ENCODE results near the gene REG1B. TPM values are rescaled to one million over a fixed set of nuclear protein-coding genes. Genes with fewer than 3 reads are reported as not detected.
"Not testable (repeated sequence)": the region's sequence is repeated elsewhere in the genome, so short reads cannot be mapped to it uniquely, and the experiment has no call there.

The REG1B gene
- total RNA-seq, 1 donor from 2014 or later = not detected

GRCh38 chr2:79065201-79065600 is 22.6 kb downstream of the REG1B start:
- H3K27me3 Mint-ChIP-seq (ENCODE audit: low read depth) = no peaks in the 10 kb centered on the region
- no peak for DNase-seq (ENCODE audit: low spot score)
- H3K36me3 Mint-ChIP-seq (ENCODE audit: low read depth) = no peaks in the 10 kb centered on the region
- no peaks in the 10 kb centered on the region for H3K4me1 Mint-ChIP-seq (ENCODE audit: low read depth)
- H3K27ac Mint-ChIP-seq = no peak overlapping the region
- intact Hi-C loops (cut with micrococcal nuclease) = no loop called here
- no peak overlapping the region for H3K4me3 Mint-ChIP-seq (ENCODE audit: low read depth)
- H3K9me3 Mint-ChIP-seq = peaks cover 16% of the 10 kb centered on the region

DNA sequence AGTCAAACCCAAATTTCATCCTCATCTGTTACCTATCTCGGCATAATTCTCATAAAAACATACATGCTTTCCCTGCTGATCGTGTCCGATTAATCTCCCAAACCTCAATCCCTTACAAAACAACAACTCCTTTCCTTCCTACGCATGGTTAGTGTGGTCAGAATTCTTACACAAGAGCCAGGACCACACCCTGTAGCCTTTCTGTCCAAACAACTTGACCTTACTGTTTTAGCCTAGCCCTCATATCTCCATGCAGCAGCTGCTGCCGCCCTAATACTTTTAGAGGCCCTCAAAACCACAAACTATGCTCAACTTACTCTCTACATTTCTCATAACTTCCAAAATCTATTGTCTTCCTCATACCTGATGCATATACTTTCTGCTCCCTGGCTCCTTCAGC is 33.0 kb downstream of the REG1B start:
- peaks cover 13% of the 10 kb centered on the region for H3K9me3 Mint-ChIP-seq
- H3K27me3 Mint-ChIP-seq (ENCODE audit: low read depth); DNase-seq (ENCODE audit: low spot score); H3K4me1 Mint-ChIP-seq (ENCODE audit: low read depth); H3K4me3 Mint-ChIP-seq (ENCODE audit: low read depth); H3K27ac Mint-ChIP-seq; H3K36me3 Mint-ChIP-seq (ENCODE audit: low read depth); intact Hi-C loops (cut with micrococcal nuclease): not testable (repeated sequence)

DNA sequence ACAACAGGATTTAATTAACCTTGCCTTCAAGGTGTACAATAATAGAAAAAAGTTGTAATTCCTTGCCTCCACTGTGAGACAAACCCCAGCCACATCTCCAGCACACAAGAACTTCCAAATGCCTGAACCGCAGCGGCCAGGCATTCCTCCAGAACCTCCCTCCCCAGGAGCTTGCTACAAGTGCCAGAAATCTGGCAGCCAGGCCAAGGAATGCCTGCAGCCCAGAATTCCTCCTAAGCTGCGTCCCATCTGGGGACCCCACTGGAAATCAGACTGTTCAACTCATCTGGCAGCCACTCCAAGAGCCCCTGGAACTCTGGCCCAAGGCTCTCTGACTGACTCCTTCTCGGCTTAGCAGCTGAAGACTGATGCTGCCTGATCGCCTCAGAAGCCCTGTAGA is 34.3 kb downstream of the REG1B start:
- intact Hi-C loops (cut with micrococcal nuclease); H3K4me3 Mint-ChIP-seq (ENCODE audit: low read depth); H3K27ac Mint-ChIP-seq; H3K36me3 Mint-ChIP-seq (ENCODE audit: low read depth); H3K4me1 Mint-ChIP-seq (ENCODE audit: low read depth); H3K27me3 Mint-ChIP-seq (ENCODE audit: low read depth); DNase-seq (ENCODE audit: low spot score): not testable (repeated sequence)
- H3K9me3 Mint-ChIP-seq = peaks cover 13% of the 10 kb centered on the region

GRCh38 chr2:79041032-79041448 is 46.8 kb downstream of the REG1B start:
- Mint-ChIP-seq H3K4me1 (ENCODE audit: low read depth) (no peaks in the 10 kb centered on the region), H3K4me3 (ENCODE audit: low read depth) (no peak overlapping the region), H3K9me3 (no peaks in the 10 kb centered on the region), H3K36me3 (ENCODE audit: low read depth) (no peaks in the 10 kb centered on the region), H3K27ac (no peak overlapping the region), H3K27me3 (ENCODE audit: low read depth) (no peaks in the 10 kb centered on the region)
- intact Hi-C loops (cut with micrococcal nuclease) = no loop called here
- DNase-seq (ENCODE audit: low spot score) = no peak

- Mint-ChIP-seq H3K4me1 (ENCODE audit: low read depth) (no peaks in the 10 kb centered on the region), H3K9me3 (no peaks in the 10 kb centered on the region), H3K4me3 (ENCODE audit: low read depth) (no peak overlapping the region), H3K36me3 (ENCODE audit: low read depth) (no peaks in the 10 kb centered on the region), H3K27ac (no peak overlapping the region), H3K27me3 (ENCODE audit: low read depth) (no peaks in the 10 kb centered on the region)
- no peak for DNase-seq (ENCODE audit: low spot score)
- intact Hi-C loops (cut with micrococcal nuclease) = no loop called here
These were observed 47.8 kb downstream of the REG1B start for GRCh38 chr2:79039944-79040343.

Other genes starting within 250 kb of the REG1B start
- not detected in 2 replicates for gene REG3G, start 62.3 kb downstream of the REG1B start, total RNA-seq
- not detected in 2 replicates for gene REG1A, start 32.5 kb upstream of the REG1B start, total RNA-seq
- not detected in 2 replicates for gene REG3A, start 71.8 kb upstream of the REG1B start, total RNA-seq

Data from activated T-helper 2 cell treated with anti-CD3 and anti-CD28 coated beads, Interferon-gamma antibody, Interleukin-2, Interleukin-4, amounts not matched to agents 10 μg/mL and 5 μg/mL and 100 μg/mL, durations not matched to agents 14 hours and 24 hours and 36 hours (primary cell).